Measurements from ENCODE around the gene ZNRF1. TPM values are rescaled to one million over a fixed set of nuclear protein-coding genes. Genes with fewer than 3 reads are reported as not detected.

The ZNRF1 gene
- total and polyA plus RNA-seq, 2 of the 8 experiments (the other 6 are each of a cell fraction or from before 2014, with no cell fraction given), result 33.5 to 52.9 TPM

GRCh38 chr16:75138233-75138632 is 139.4 kb downstream of the ZNRF1 start:
- WGBS, 2 experiments (ENCODE audit: extremely low coverage in 1 of 2, insufficient coverage in 1 of 2, insufficient read length in 1 of 2, insufficient replicate concordance in 2 of 2, low coverage in 1 of 2, low lambda C conversion rate in 2 of 2, missing lambda C conversion rate in 1 of 2), result 93% methylated on average over 8 of the region's 8 CpGs; no CpG with 5 or more reads in 1 of the 2 experiments
- no peak overlapping the region for H3K4ac ChIP-seq (replicated peaks; ENCODE audit: insufficient read length, low read depth, low read length)
- CTCF ChIA-PET (ENCODE audit: partially characterized antibody), result interaction anchor here (1.0 to 1.4 kb wide), 3 partner anchors 9 to 325 kb away, joined by 3 to 4 read pairs (median 3); no protein-coding TSS in a partner anchor
- no peak for TF ChIP-seq KDM5A (IDR thresholded peaks at IDR 0.05; ENCODE audit: low read length)
- TF ChIP-seq CHD2 (IDR thresholded peaks at IDR 0.05; ENCODE audit: low read length), result no peak
- TF ChIP-seq CHD1 (IDR thresholded peaks at IDR 0.05; ENCODE audit: low read depth, low read length), result no peak
- TF ChIP-seq CBX5 (IDR thresholded peaks at IDR 0.05; ENCODE audit: low read depth, low read length), result no peak
- no peak for TF ChIP-seq RFX5 (IDR thresholded peaks at IDR 0.05; ENCODE audit: borderline replicate concordance, low read depth, low read length)
- no peak for TF ChIP-seq MAFK (IDR thresholded peaks at IDR 0.05; ENCODE audit: low read depth, low read length)
- no peak for TF ChIP-seq SIRT6 (IDR thresholded peaks at IDR 0.05; ENCODE audit: low read length)
- TF ChIP-seq SIX5 (IDR thresholded peaks at IDR 0.05; ENCODE audit: low read depth, low read length), result no peak
- TF ChIP-seq POLR2AphosphoS5 (IDR thresholded peaks at IDR 0.05; ENCODE audit: low read depth, low read length), result no peak
- no peak for TF ChIP-seq KDM1A (IDR thresholded peaks at IDR 0.05; ENCODE audit: borderline replicate concordance, low read length)
- no peak for TF ChIP-seq SRF (IDR thresholded peaks at IDR 0.05; ENCODE audit: low read depth, low read length)
- TF ChIP-seq ASH2L (IDR thresholded peaks at IDR 0.05; ENCODE audit: low read length), result no peak
- TF ChIP-seq KDM4A (IDR thresholded peaks at IDR 0.05; ENCODE audit: low read depth, low read length, severe bottlenecking), result no peak
- no peak for TF ChIP-seq CEBPB (IDR thresholded peaks at IDR 0.05; ENCODE audit: low read depth, low read length)
- TF ChIP-seq NANOG (IDR thresholded peaks at IDR 0.05; ENCODE audit: insufficient read depth, low read depth, low read length, poor library complexity, severe bottlenecking), result no peak

More at GRCh38 chr16:75138233-75138632, 139.4 kb downstream of the ZNRF1 start:
- Histone ChIP-seq H2BK5ac (ENCODE audit: low read depth, low read length) (peak overlapping the region; percentile 61; the same call in 1 of the 2 replicates), H2BK120ac (replicated peaks; ENCODE audit: low read depth, low read length) (no peak overlapping the region), H3K9ac (replicated peaks in 1 of 4; ENCODE audit: extremely low read depth in 1 of 4, low read depth in 3 of 4, low read length in 3 of 4) (no peak overlapping the region), H2AFZ (ENCODE audit: low read length) (no peak overlapping the region), H2AK5ac (ENCODE audit: low read depth, low read length) (no peak overlapping the region), H3K18ac (ENCODE audit: extremely low read depth, low read length) (no peak overlapping the region), H3K4me2 (ENCODE audit: insufficient read depth in 1 of 2, low read depth in 2 of 2, low read length in 2 of 2) (no peak overlapping the region), H3K4me1 (replicated peaks in 1 of 4; ENCODE audit: control insufficient read depth in 3 of 4, insufficient read depth in 4 of 4, low read length in 3 of 4) (peaks cover 0 to 7% (median 0%) of the 10 kb centered on the region in 4 experiments; a peak in 1 of 7 replicates), H2BK15ac (ENCODE audit: low read length) (peak overlapping the region; percentile 36; the same call in 1 of the 2 replicates), H3K23ac (ENCODE audit: insufficient read length) (no peak overlapping the region), H4K91ac (replicated peaks; ENCODE audit: insufficient read length, low read length) (no peak overlapping the region), H3K79me1 (ENCODE audit: low read depth, low read length) (no peaks in the 10 kb centered on the region), H3K4me3 (ENCODE audit: extremely low read depth in 1 of 4, insufficient read depth in 2 of 4, low read depth in 3 of 4, low read length in 4 of 4) (no peak overlapping the region), H3K36me3 (ENCODE audit: control insufficient read depth in 2 of 4, insufficient read depth in 4 of 4, low read length in 3 of 4) (no peaks in the 10 kb centered on the region), H3K79me2 (ENCODE audit: control insufficient read depth in 1 of 2, insufficient read depth in 2 of 2, low read length in 2 of 2) (no peaks in the 10 kb centered on the region), H3K27ac (ENCODE audit: low read depth, low read length) (no peak overlapping the region), H3K23me2 (ENCODE audit: low read depth, low read length) (no peaks in the 10 kb centered on the region; the same call in 1 of the 2 replicates), H4K20me1 (replicated peaks in 1 of 2; ENCODE audit: control insufficient read depth in 1 of 2, insufficient read depth in 2 of 2, low read length in 2 of 2) (no peaks in the 10 kb centered on the region), H3K27me3 (replicated peaks in 1 of 4; ENCODE audit: control insufficient read depth in 3 of 4, extremely low read depth in 1 of 4, insufficient read depth in 3 of 4, low read length in 3 of 4) (no peaks in the 10 kb centered on the region), H3K14ac (ENCODE audit: insufficient read length) (no peak overlapping the region), H3K56ac (replicated peaks; ENCODE audit: insufficient read length, low read depth, low read length) (no peak overlapping the region), H4K8ac (ENCODE audit: extremely low read depth, insufficient read depth, low read length) (no peak overlapping the region), H3K9me3 (ENCODE audit: insufficient read depth in 2 of 2, low read depth in 1 of 2, low read length in 1 of 2) (no peaks in the 10 kb centered on the region), H2BK12ac (ENCODE audit: low read depth, low read length) (peak overlapping the region; percentile 76; the same call in 1 of the 2 replicates), H4K5ac (ENCODE audit: insufficient read length, low read depth, low read length) (no peak overlapping the region), H2BK20ac (ENCODE audit: low read length) (no peak overlapping the region)
- DNase-seq (ENCODE audit: low read depth in 1 of 2, low spot score in 2 of 2) (no peak), FAIRE-seq (no peak)
- POLR2A ChIA-PET (ENCODE audit: partially characterized antibody), result interaction anchor here (1.0 to 1.3 kb wide), 2 partner anchors 9 to 21 kb away, joined by 3 to 5 read pairs; partner anchors contain the start of gene LDHD

All from H1 (cell line).